GM12878 (cell line): ENCODE data around the gene PTX4. TPM values are rescaled to one million over a fixed set of nuclear protein-coding genes. Genes with fewer than 3 reads are reported as not detected.

Source experiments
- ATAC-seq: fragments of 200-7000 bp; cut with Tn5 transposase; 3 replicates; pipeline ENCODE4 v1.9.1; 2020; ENCODE audit warnings: mild to moderate bottlenecking, moderate library complexity
- BruUV-seq: library from RNA; stranded (reverse); fragments of 400-500 nt; replicated peaks from 2 replicates; lab custom pipeline; 2021; lab: Mats Ljungman, UMichigan
- CTCF ChIA-PET: fragments of 300-600 bp; sonication (Branson Sonifier 250); formaldehyde crosslinking; extraction: SDS; loops from one replicate; lab custom pipeline; 2021; ENCODE audit warnings: inconsistent platforms; lab: Yijun Ruan, JAX
- POLR2A ChIA-PET: fragments of 350-600 bp; formaldehyde crosslinking; extraction: SDS; loops from one replicate; lab custom pipeline; 2021; ENCODE audit warnings: inconsistent platforms; lab: Charles Lee
- RAD21 ChIA-PET: fragments of 300-600 bp; sonication (Branson Sonifier 250); formaldehyde crosslinking; loops from one replicate; lab custom pipeline; 2023; ENCODE audit warnings: antibody characterized with exemption; ENCODE audit not compliant: unreplicated experiment; lab: Charles Lee
- SMC1A ChIA-PET: fragments of 300-600 bp; sonication (Branson Sonifier 250); formaldehyde crosslinking; loops from one replicate; lab custom pipeline; 2023; ENCODE audit not compliant: unreplicated experiment, uncharacterized antibody; lab: Charles Lee
- DNase-seq: peaks from one replicate; pipeline ENCODE4 v3.0.0-alpha.2; 2011; ENCODE audit warnings: low read depth, low spot score
- FAIRE-seq: peaks from 3 replicates; lab custom pipeline; 2011; peaks lifted over from hg19 to GRCh38; lab: Jason Lieb, UNC
- H2AFZ ChIP-seq: 2 replicates; pipeline ENCODE4 v1.6.0; 2011; ENCODE audit warnings: low read depth, low read length, control low read depth; ENCODE audit not compliant: control insufficient read depth
- H3K27ac ChIP-seq: 2 replicates; pipeline ENCODE4 v1.5.1; 2011; ENCODE audit warnings: control low read depth; ENCODE audit not compliant: control insufficient read depth, insufficient read depth
- H3K27me3 ChIP-seq, 2 experiments: replicated peaks in 1 of 2; 2 replicates each; pipeline versions ENCODE4 v1.6.0 to v1.6.1; 2011; ENCODE audit warnings: low read length in 1 of 2; ENCODE audit not compliant: control insufficient read depth in 2 of 2, insufficient read depth in 2 of 2
- H3K36me3 ChIP-seq, 2 experiments: 2 replicates each; pipeline ENCODE4 v1.5.1; 2011; ENCODE audit warnings: low read length in 1 of 2; ENCODE audit not compliant: control insufficient read depth in 2 of 2, insufficient read depth in 2 of 2
- H3K4me1 ChIP-seq: 2 replicates; pipeline ENCODE4 v1.6.1; 2011; ENCODE audit warnings: mild to moderate bottlenecking, low read length, moderate library complexity, mixed read lengths; ENCODE audit not compliant: control insufficient read depth, insufficient read depth
- H3K4me2 ChIP-seq: 2 replicates; pipeline ENCODE4 v1.6.0; 2011; ENCODE audit warnings: control low read depth; ENCODE audit not compliant: control insufficient read depth, insufficient read depth
- H3K4me3 ChIP-seq: fragments of 200-600 bp; sonication (generic); 2 replicates; pipeline ENCODE4 v1.5.1; 2016
- H3K79me2 ChIP-seq: 2 replicates; pipeline ENCODE4 v1.6.0; 2011; ENCODE audit warnings: low read length; ENCODE audit not compliant: control insufficient read depth, insufficient read depth
- H3K9ac ChIP-seq: 2 replicates; pipeline ENCODE4 v1.8.0; 2011; ENCODE audit warnings: low read length, control low read depth, mixed read lengths; ENCODE audit not compliant: control insufficient read depth, insufficient read depth
- H3K9me3 ChIP-seq: replicated peaks from 3 replicates; pipeline ENCODE4 v1.5.1; 2011; ENCODE audit warnings: mild to moderate bottlenecking, low read length; ENCODE audit not compliant: control insufficient read depth, insufficient read depth
- H4K20me1 ChIP-seq: 2 replicates; pipeline ENCODE4 v1.6.0; 2011; ENCODE audit not compliant: control insufficient read depth, insufficient read depth
- ATF2 ChIP-seq: IDR thresholded peaks from 2 replicates; pipeline ENCODE4 v1.6.1; 2012; ENCODE audit warnings: low read length, inconsistent platforms
- CHD1 ChIP-seq: IDR thresholded peaks from 2 replicates; pipeline ENCODE4 v1.6.1; 2012; ENCODE audit warnings: low read depth, low read length, improper control_type of control experiment
- DPF2 ChIP-seq: fragments of 450-650 bp; IDR thresholded peaks from 2 replicates; pipeline ENCODE4 v1.6.1; 2017; ENCODE audit warnings: mild to moderate bottlenecking
- ETV6 ChIP-seq, 2 experiments: fragments of 450-650 bp in 1 of 2; IDR thresholded peaks in 1 of 2; conservative IDR thresholded peaks in 1 of 2; 2 replicates each; pipeline ENCODE4 v1.6.1; 2014; ENCODE audit warnings: antibody characterized with exemption in 1 of 2, borderline replicate concordance in 1 of 2, low read depth in 1 of 2, mild to moderate bottlenecking in 1 of 2, moderate library complexity in 1 of 2
- EZH2 ChIP-seq: IDR thresholded peaks from 2 replicates; pipeline ENCODE4 v1.6.1; 2012; ENCODE audit warnings: low read depth, mild to moderate bottlenecking, control low read depth, inconsistent platforms, low read length, borderline replicate concordance; ENCODE audit not compliant: control insufficient read depth
- HCFC1 ChIP-seq: fragments of 150-350 bp; IDR thresholded peaks from 2 replicates; pipeline ENCODE4 v1.6.1; 2014; ENCODE audit warnings: low read length
- HDAC2 ChIP-seq: fragments of 200-600 bp; sonication (generic); IDR thresholded peaks from 2 replicates; pipeline ENCODE4 v1.6.1; 2017
- HDAC6 ChIP-seq: fragments of 200-600 bp; sonication (generic); IDR thresholded peaks from one replicate; pipeline ENCODE4 v1.8.0; 2017; ENCODE audit warnings: antibody characterized with exemption; ENCODE audit not compliant: unreplicated experiment
- MEF2B ChIP-seq: fragments of 450-650 bp; IDR thresholded peaks from 2 replicates; pipeline ENCODE4 v1.6.1; 2018; ENCODE audit warnings: mild to moderate bottlenecking, moderate library complexity; ENCODE audit not compliant: partially characterized antibody, poor library complexity, severe bottlenecking
- MTA2 ChIP-seq: fragments of 450-650 bp; IDR thresholded peaks from 2 replicates; pipeline ENCODE4 v1.6.1; 2016; ENCODE audit warnings: low read depth, mild to moderate bottlenecking, moderate library complexity
- NFIC ChIP-seq: IDR thresholded peaks from 2 replicates; pipeline ENCODE4 v1.6.1; 2012; ENCODE audit warnings: low read depth, mild to moderate bottlenecking, inconsistent platforms, low read length, moderate library complexity
- NFYB ChIP-seq: IDR thresholded peaks from 2 replicates; pipeline ENCODE4 v1.6.1; 2011; ENCODE audit warnings: low read depth, mild to moderate bottlenecking, low read length, improper control_type of control experiment, moderate library complexity; ENCODE audit not compliant: insufficient read depth
- POLR2AphosphoS5 ChIP-seq: IDR thresholded peaks from 2 replicates; pipeline ENCODE4 v1.6.1; 2011; ENCODE audit warnings: mild to moderate bottlenecking, low read length, inconsistent platforms
- SIN3A ChIP-seq: IDR thresholded peaks from 2 replicates; pipeline ENCODE4 v1.6.1; 2012; ENCODE audit warnings: low read depth, low read length, improper control_type of control experiment
- TAF1 ChIP-seq: IDR thresholded peaks from 2 replicates; pipeline ENCODE4 v1.6.1; 2011; ENCODE audit warnings: mild to moderate bottlenecking, low read depth, low read length, borderline replicate concordance
- YY1 ChIP-seq: IDR thresholded peaks from 2 replicates; pipeline ENCODE4 v1.6.1; 2011; ENCODE audit warnings: low read depth, mild to moderate bottlenecking, low read length
- WGBS: methylation state at CpG from one replicate; pipeline ENCODE4 v1.1.6; 2016; ENCODE audit warnings: low lambda C conversion rate; ENCODE audit not compliant: insufficient replicate concordance, insufficient coverage; ENCODE audit errors: missing lambda C conversion rate; 5-methylcytosine and 5-hydroxymethylcytosine counted together
- in situ Hi-C: fragments of 300-500 bp; cut with MboI; formaldehyde crosslinking; loops from 9 replicates; pipeline ENCODE4 v1.14.3; 2018; ENCODE audit warnings: mixed read lengths
- intact Hi-C: fragments of 100-400 bp; cut with micrococcal nuclease; formaldehyde crosslinking; loops from one replicate; pipeline ENCODE4 v1.14.2; 2022; ENCODE audit not compliant: unreplicated experiment
- polyA plus RNA-seq, 11 experiments: library from polyadenylated mRNA; depleted of rRNA in 4 of 11; unstranded in 6 of 11; stranded (reverse) in 5 of 11; fragments of >200 nt; fragmentation: Nextera tagmentation in 4 of 11; fragmentation: Illumina TruSeq in 1 of 11; extraction: Ambion mirVana in 4 of 11; extraction: Trizol in 1 of 11; gene quantifications; 1 replicate in 1 of 11; 2 replicates in 10 of 11; pipeline versions ENCODE4 v1.2.1 to v1.2.3, GENCODE V29; 2011 to 2016; ENCODE audit warnings: inconsistent platforms in 2 of 11, missing spikeins in 2 of 11, low read depth in 1 of 11
- total RNA-seq, 4 experiments: library from RNA; depleted of rRNA in 3 of 4; stranded (reverse); fragments of >200 nt in 3 of 4; fragmentation: Illumina TruSeq in 1 of 4; extraction: Trizol in 1 of 4; gene quantifications; 2 replicates each; pipeline versions ENCODE4 v1.2.1 to v1.2.3, GENCODE V29; 2013 to 2021
- TF ChIP-seq, protein P1 (sequence below): IDR thresholded peaks from 2 replicates; pipeline ENCODE4 v1.6.1; 2011; ENCODE audit warnings: borderline replicate concordance, low read depth, mild to moderate bottlenecking, moderate library complexity, low read length; ENCODE audit not compliant: insufficient read depth, poor library complexity, severe bottlenecking
- TF ChIP-seq, protein P2 (sequence below): IDR thresholded peaks from 2 replicates; pipeline ENCODE4 v1.6.1; 2011; ENCODE audit warnings: low read depth, low read length, improper control_type of control experiment, borderline replicate concordance
- TF ChIP-seq, protein P3 (sequence below): IDR thresholded peaks from 2 replicates; pipeline ENCODE4 v1.6.1; 2012; ENCODE audit warnings: low read depth, low read length, improper control_type of control experiment

The PTX4 gene
- total and polyA plus RNA-seq, 10 of the 15 experiments (the other 5 are each of a cell fraction or from before 2014, with no cell fraction given) = not detected

DNA sequence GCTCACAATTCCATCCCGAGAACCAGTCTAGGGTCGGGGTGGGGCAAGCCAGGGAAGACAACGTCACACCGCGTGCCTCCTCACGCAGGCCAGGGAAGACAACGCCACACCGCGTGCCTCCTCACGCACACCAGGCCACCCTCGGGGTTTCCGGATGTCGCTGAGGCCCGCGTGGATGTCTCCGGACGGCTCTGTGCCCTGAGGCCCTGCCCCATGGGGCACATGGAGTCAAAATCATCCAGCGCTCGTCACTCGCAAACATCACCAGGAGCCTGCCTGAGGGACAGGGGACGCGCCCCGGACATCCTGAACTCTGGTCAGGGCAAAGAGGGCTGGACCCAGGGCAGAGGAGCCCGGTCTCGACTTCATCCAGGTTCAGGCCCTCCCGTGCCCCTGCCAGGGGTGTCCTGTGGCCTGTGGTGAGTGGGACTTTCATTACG lies 48.4 kb upstream of the PTX4 start:
- Histone ChIP-seq H2AFZ (no peak overlapping the region), H3K9ac (no peak overlapping the region), H3K4me2 (no peak overlapping the region), H3K4me3 (no peak overlapping the region), H3K27me3 (no peaks in the 10 kb centered on the region; a peak in 1 of 4 replicates)
- RAD21 ChIA-PET = no interaction called here
- TF ChIP-seq SIN3A = no peak
- TF ChIP-seq DPF2 = no peak
- TF ChIP-seq POLR2AphosphoS5 = no peak
- TF ChIP-seq, protein P1, sequence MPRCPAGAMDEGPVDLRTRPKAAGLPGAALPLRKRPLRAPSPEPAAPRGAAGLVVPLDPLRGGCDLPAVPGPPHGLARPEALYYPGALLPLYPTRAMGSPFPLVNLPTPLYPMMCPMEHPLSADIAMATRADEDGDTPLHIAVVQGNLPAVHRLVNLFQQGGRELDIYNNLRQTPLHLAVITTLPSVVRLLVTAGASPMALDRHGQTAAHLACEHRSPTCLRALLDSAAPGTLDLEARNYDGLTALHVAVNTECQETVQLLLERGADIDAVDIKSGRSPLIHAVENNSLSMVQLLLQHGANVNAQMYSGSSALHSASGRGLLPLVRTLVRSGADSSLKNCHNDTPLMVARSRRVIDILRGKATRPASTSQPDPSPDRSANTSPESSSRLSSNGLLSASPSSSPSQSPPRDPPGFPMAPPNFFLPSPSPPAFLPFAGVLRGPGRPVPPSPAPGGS = no peak
- TF ChIP-seq CHD1 = no peak
- TF ChIP-seq, protein P2, sequence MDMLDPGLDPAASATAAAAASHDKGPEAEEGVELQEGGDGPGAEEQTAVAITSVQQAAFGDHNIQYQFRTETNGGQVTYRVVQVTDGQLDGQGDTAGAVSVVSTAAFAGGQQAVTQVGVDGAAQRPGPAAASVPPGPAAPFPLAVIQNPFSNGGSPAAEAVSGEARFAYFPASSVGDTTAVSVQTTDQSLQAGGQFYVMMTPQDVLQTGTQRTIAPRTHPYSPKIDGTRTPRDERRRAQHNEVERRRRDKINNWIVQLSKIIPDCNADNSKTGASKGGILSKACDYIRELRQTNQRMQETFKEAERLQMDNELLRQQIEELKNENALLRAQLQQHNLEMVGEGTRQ = no peak
- TF ChIP-seq HCFC1 = no peak
- TF ChIP-seq NFIC = no peak
- no peak for TF ChIP-seq EZH2
- TF ChIP-seq HDAC6 = no peak
- no peak for TF ChIP-seq TAF1
- TF ChIP-seq YY1 = no peak
- TF ChIP-seq MTA2 = no peak
- no peak for TF ChIP-seq ATF2
- no peak for TF ChIP-seq ETV6 (conservative IDR thresholded peaks at IDR 0.05 in 1 of 2, IDR thresholded peaks at IDR 0.05 in 1 of 2; ENCODE audit: borderline replicate concordance in 1 of 2, low read depth in 1 of 2)
- no peak for TF ChIP-seq NFYB
- TF ChIP-seq HDAC2 = no peak
- TF ChIP-seq, protein P3, sequence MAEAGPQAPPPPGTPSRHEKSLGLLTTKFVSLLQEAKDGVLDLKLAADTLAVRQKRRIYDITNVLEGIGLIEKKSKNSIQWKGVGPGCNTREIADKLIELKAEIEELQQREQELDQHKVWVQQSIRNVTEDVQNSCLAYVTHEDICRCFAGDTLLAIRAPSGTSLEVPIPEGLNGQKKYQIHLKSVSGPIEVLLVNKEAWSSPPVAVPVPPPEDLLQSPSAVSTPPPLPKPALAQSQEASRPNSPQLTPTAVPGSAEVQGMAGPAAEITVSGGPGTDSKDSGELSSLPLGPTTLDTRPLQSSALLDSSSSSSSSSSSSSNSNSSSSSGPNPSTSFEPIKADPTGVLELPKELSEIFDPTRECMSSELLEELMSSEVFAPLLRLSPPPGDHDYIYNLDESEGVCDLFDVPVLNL = no peak
- no peak for TF ChIP-seq MEF2B
- TF ChIP-seq, all 136 proteins: peak for 0
- Histone ChIP-seq H3K27ac (no peak overlapping the region), H3K36me3 (no peaks in the 10 kb centered on the region), H4K20me1 (no peaks in the 10 kb centered on the region), H3K9me3 (no peaks in the 10 kb centered on the region), H3K79me2 (no peaks in the 10 kb centered on the region), H3K4me1 (no peaks in the 10 kb centered on the region)
- 73% methylated on average over 25 of the region's 27 CpGs for WGBS
- ChIA-PET SMC1A (no interaction called here), CTCF (no interaction called here), POLR2A (no interaction called here)
- BruUV-seq = no TSS peak
- FAIRE-seq = no peak
- in situ Hi-C loops = no loop called here
- intact Hi-C loops = no loop called here
- ATAC-seq = no peak
- no peak for DNase-seq
